Measurements from ENCODE around the gene CCDC106. TPM values are rescaled to one million over a fixed set of nuclear protein-coding genes. Genes with fewer than 3 reads are reported as not detected.

Gene CCDC106
- total and polyA plus RNA-seq, 2 experiments from 2014 or later = 12.0 to 15.2 TPM

DNA sequence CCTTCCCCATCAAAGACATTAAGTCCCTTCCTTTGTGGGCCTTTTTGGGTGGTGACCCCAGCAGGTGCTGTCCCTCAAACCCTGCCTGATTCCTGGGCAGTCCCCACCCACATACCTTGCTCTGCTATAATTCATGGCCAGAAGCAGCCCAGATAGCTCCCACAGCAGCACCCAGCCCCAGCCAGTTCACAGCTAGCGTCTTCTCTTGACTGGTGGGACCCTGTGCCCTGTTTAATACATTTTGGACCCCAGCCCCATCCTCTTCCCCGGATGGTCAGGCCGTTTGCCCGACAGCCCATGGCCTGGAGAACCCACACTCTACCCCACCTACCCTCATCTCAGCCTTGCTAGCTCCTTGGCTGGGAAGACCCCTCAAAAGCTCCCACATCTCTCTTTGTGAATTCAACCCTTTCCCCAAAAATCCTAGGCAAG is 2.1 kb downstream of the CCDC106 start:
- no peak overlapping the region for H3K9ac ChIP-seq
- H3K36me3 ChIP-seq (ENCODE audit: low read depth) = peaks cover 5% of the 10 kb centered on the region; the same call in 1 of the 2 replicates
- no peak overlapping the region for H3K4me2 ChIP-seq (ENCODE audit: unreplicated experiment)
- no peak overlapping the region for H2AFZ ChIP-seq
- no peak overlapping the region for H3K4me3 ChIP-seq
- no peaks in the 10 kb centered on the region for H3K9me2 ChIP-seq (ENCODE audit: insufficient read depth)
- peaks cover 8% of the 10 kb centered on the region; the same call in 1 of the 2 replicates for H3K4me1 ChIP-seq (ENCODE audit: insufficient read depth)
- H3K27ac ChIP-seq = no peak overlapping the region
- H3F3A ChIP-seq (ENCODE audit: insufficient read depth) = 0 out of 2 replicates have a peak, but pooled peaks cover 4% of the 10 kb centered on the region
- 83 to 91% methylated on average over 4 of the region's 4 CpGs for WGBS, 2 experiments (ENCODE audit: low coverage in 1 of 2, low lambda C conversion rate in 2 of 2, missing lambda C conversion rate in 2 of 2)
- H4K20me1 ChIP-seq (ENCODE audit: insufficient read depth) = no peaks in the 10 kb centered on the region
- H3K79me2 ChIP-seq (ENCODE audit: insufficient read depth) = peaks cover 27% of the 10 kb centered on the region
- no peaks in the 10 kb centered on the region for H3K27me3 ChIP-seq (replicated peaks; ENCODE audit: insufficient read depth)
- H3K9me3 ChIP-seq (ENCODE audit: low read depth) = no peaks in the 10 kb centered on the region
- DNase-seq = no peak
- TF ChIP-seq EZH2phosphoT487 (IDR thresholded peaks at IDR 0.05; ENCODE audit: insufficient read depth, low read depth) (no peak), EZH2 (IDR thresholded peaks at IDR 0.05; ENCODE audit: insufficient read depth, poor library complexity, severe bottlenecking) (no peak)
- in situ Hi-C loops (cut with MboI) = loop anchor here (25.0 kb wide), 1 partner anchor 1188 kb away; the partner anchor contains the start of genes CDC42EP5 and LENG9

DNA sequence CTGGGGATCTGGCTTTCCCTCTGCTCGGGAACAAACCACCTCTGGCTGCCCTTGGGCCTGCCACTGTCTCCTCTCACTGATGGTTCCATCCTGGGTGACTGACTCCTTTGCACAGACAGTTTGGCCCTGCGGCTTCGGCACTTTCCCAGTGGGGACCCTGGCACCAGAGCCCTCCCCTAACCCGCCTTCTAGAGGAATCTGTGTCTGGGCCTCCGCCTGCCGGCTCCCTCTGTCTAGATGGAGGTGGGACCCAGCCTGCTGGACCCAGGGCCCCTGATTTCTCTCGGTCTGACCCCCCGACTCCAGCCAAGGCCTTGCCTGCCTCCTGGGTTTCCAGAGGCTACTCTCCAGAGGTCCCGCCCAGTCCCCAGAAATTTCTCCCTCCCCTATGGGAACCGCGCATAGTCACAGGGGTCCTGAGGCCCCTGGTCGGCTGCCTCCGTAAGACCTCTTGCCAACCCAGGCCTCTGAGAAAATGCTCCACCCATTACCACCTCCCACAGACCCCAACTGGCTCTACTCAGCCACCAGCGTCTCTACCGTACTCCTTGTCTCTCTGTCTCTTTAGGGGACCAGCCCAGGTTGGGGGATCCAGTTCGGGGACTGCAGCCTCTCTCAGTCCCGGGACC is 2.7 kb downstream of the CCDC106 start:
- H3K9me3 ChIP-seq (ENCODE audit: low read depth) = no peaks in the 10 kb centered on the region
- H3K36me3 ChIP-seq (ENCODE audit: low read depth) = peaks cover 1% of the 10 kb centered on the region; the same call in 1 of the 2 replicates
- no peak overlapping the region for H2AFZ ChIP-seq
- no peaks in the 10 kb centered on the region for H3K9me2 ChIP-seq (ENCODE audit: insufficient read depth)
- no peak for DNase-seq
- no peak overlapping the region for H3K4me2 ChIP-seq (ENCODE audit: unreplicated experiment)
- H3K27ac ChIP-seq = no peak overlapping the region
- peaks cover 2% of the 10 kb centered on the region; the same call in 1 of the 2 replicates for H4K20me1 ChIP-seq (ENCODE audit: insufficient read depth)
- WGBS, 2 experiments (ENCODE audit: low coverage in 1 of 2, low lambda C conversion rate in 2 of 2, missing lambda C conversion rate in 2 of 2) = 94 to 96% methylated on average over 17 of the region's 17 CpGs
- in situ Hi-C loops (cut with MboI) = loop anchor here (25.0 kb wide), 1 partner anchor 1188 kb away; the partner anchor contains the start of genes CDC42EP5 and LENG9
- no peak overlapping the region for H3K4me3 ChIP-seq
- H3K9ac ChIP-seq = no peak overlapping the region
- H3K27me3 ChIP-seq (replicated peaks; ENCODE audit: insufficient read depth) = no peaks in the 10 kb centered on the region
- 0 out of 2 replicates have a peak, but pooled peaks cover 1% of the 10 kb centered on the region for H3F3A ChIP-seq (ENCODE audit: insufficient read depth)
- peaks cover 27% of the 10 kb centered on the region for H3K79me2 ChIP-seq (ENCODE audit: insufficient read depth)
- TF ChIP-seq EZH2phosphoT487 (IDR thresholded peaks at IDR 0.05; ENCODE audit: insufficient read depth, low read depth) (no peak), EZH2 (IDR thresholded peaks at IDR 0.05; ENCODE audit: insufficient read depth, poor library complexity, severe bottlenecking) (no peak)
- H3K4me1 ChIP-seq (ENCODE audit: insufficient read depth) = peaks cover 8% of the 10 kb centered on the region; the same call in 1 of the 2 replicates

DNA sequence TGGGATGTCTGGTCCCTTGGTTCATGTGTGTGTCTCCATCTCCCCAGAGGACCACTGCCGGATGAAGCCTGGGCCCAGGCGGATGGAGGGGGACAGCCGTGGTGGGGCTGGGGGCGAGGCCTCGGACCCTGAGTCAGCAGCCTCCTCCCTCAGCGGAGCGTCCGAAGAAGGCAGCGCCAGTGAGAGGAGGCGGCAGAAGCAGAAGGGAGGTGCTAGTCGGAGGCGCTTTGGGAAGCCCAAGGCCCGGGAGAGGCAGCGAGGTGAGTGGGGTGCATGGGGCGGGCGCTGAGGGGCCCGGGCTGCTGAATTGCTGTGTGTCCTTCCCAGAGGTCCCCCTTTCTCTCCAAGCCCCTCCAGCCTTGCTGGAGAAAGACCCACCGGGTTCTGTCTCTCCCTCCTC is 3.2 kb downstream of the CCDC106 start:
- TF ChIP-seq EZH2phosphoT487 (IDR thresholded peaks at IDR 0.05; ENCODE audit: insufficient read depth, low read depth) (no peak), EZH2 (IDR thresholded peaks at IDR 0.05; ENCODE audit: insufficient read depth, poor library complexity, severe bottlenecking) (no peak)
- 83 to 85% methylated on average over 14 to 18 of the region's 18 CpGs for WGBS, 2 experiments (ENCODE audit: low coverage in 1 of 2, low lambda C conversion rate in 2 of 2, missing lambda C conversion rate in 2 of 2)
- peaks cover 8% of the 10 kb centered on the region; the same call in 1 of the 2 replicates for H3K4me1 ChIP-seq (ENCODE audit: insufficient read depth)
- no peak overlapping the region for H3K27ac ChIP-seq
- in situ Hi-C loops (cut with MboI) = loop anchor here (25.0 kb wide), 1 partner anchor 1189 kb away; the partner anchor contains the start of genes CDC42EP5 and LENG9
- no peak overlapping the region for H3K4me3 ChIP-seq
- no peak overlapping the region for H3K4me2 ChIP-seq (ENCODE audit: unreplicated experiment)
- H3K36me3 ChIP-seq (ENCODE audit: low read depth) = no peaks in the 10 kb centered on the region
- peaks cover 27% of the 10 kb centered on the region for H3K79me2 ChIP-seq (ENCODE audit: insufficient read depth)
- H3F3A ChIP-seq (ENCODE audit: insufficient read depth) = peaks cover 2% of the 10 kb centered on the region; the same call in 1 of the 2 replicates
- H4K20me1 ChIP-seq (ENCODE audit: insufficient read depth) = peaks cover 8% of the 10 kb centered on the region; the same call in 1 of the 2 replicates
- H3K9me2 ChIP-seq (ENCODE audit: insufficient read depth) = no peaks in the 10 kb centered on the region
- no peaks in the 10 kb centered on the region for H3K27me3 ChIP-seq (replicated peaks; ENCODE audit: insufficient read depth)
- no peaks in the 10 kb centered on the region for H3K9me3 ChIP-seq (ENCODE audit: low read depth)
- no peak overlapping the region for H3K9ac ChIP-seq
- H2AFZ ChIP-seq = no peak overlapping the region
- no peak for DNase-seq

DNA sequence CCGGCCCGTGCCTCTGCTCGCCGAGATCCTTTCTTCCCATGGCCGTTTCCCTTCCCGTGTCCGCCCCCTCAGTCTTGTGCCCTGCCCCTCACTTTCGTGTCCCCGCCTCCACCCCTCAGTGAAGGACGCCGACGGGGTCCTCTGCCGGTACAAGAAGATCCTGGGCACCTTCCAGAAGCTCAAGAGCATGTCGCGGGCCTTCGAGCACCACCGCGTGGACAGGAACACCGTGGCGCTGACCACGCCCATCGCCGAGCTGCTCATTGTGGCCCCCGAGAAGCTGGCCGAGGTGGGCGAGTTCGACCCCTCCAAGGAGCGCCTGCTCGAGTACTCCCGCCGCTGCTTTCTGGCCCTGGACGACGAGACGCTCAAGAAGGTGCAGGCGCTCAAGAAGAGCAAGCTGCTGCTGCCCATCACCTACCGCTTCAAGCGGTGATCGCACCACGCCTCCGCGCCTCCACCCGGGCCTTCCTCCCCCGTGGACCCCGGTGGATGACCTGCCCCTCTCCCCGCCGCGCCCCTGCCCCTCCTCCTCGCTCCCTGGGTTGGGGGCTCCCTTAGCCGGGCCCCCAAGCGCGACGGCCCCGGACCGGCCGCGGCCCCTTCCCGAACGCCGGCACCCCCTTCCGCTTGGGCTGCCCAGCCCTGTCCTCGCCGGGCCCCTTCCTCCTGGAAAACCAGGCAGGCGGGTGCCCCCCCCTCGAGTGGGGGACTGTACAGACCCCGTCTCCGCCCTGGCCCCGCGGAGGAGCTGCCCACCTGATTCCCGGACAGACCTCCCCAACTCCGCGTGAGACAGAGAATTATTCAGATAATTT is 4.5 kb downstream of the CCDC106 start:
- Histone ChIP-seq H3K79me2 (ENCODE audit: insufficient read depth) (peaks cover 27% of the 10 kb centered on the region), H3K36me3 (ENCODE audit: low read depth) (no peaks in the 10 kb centered on the region), H3K9me3 (ENCODE audit: low read depth) (no peaks in the 10 kb centered on the region), H2AFZ (no peak overlapping the region), H3K9me2 (ENCODE audit: insufficient read depth) (no peaks in the 10 kb centered on the region), H4K20me1 (ENCODE audit: insufficient read depth) (peaks cover 20% of the 10 kb centered on the region; the same call in 1 of the 2 replicates), H3K4me1 (ENCODE audit: insufficient read depth) (peaks cover 13% of the 10 kb centered on the region), H3K27ac (no peak overlapping the region), H3F3A (ENCODE audit: insufficient read depth) (peaks cover 8% of the 10 kb centered on the region; the same call in 1 of the 2 replicates), H3K9ac (peak overlapping the region; percentile 98; the same call in 1 of the 2 replicates), H3K27me3 (replicated peaks; ENCODE audit: insufficient read depth) (no peaks in the 10 kb centered on the region), H3K4me2 (ENCODE audit: unreplicated experiment) (no peak overlapping the region), H3K4me3 (no peak overlapping the region)
- DNase-seq = no peak
- in situ Hi-C loops (cut with MboI) = loop anchor here (25.0 kb wide), 1 partner anchor 1190 kb away; the partner anchor contains the start of genes CDC42EP5 and LENG9
- TF ChIP-seq EZH2phosphoT487 (IDR thresholded peaks at IDR 0.05; ENCODE audit: insufficient read depth, low read depth) = no peak
- no peak for TF ChIP-seq EZH2 (IDR thresholded peaks at IDR 0.05; ENCODE audit: insufficient read depth, poor library complexity, severe bottlenecking)
- WGBS, 2 experiments (ENCODE audit: low coverage in 1 of 2, low lambda C conversion rate in 2 of 2, missing lambda C conversion rate in 2 of 2) = 79 to 84% methylated on average over 42 to 71 of the region's 71 CpGs

Data from GM23248 (cell line).